Epidermal melanocyte (primary cell): ENCODE measurements around the gene ENPP4.
"Not testable (repeated sequence)": the region's sequence is repeated elsewhere in the genome, so short reads cannot be mapped to it uniquely, and the experiment has no call there.

Experiments used
- DNase-seq: peaks from one replicate; pipeline ENCODE4 v3.0.0; 2011; ENCODE audit warnings: low spot score; ENCODE audit not compliant: insufficient read length

The ENPP4 gene

GRCh38 chr6:46130666-46131065 lies 877 bp downstream of the ENPP4 start:
- DNase-seq = no peak

DNA sequence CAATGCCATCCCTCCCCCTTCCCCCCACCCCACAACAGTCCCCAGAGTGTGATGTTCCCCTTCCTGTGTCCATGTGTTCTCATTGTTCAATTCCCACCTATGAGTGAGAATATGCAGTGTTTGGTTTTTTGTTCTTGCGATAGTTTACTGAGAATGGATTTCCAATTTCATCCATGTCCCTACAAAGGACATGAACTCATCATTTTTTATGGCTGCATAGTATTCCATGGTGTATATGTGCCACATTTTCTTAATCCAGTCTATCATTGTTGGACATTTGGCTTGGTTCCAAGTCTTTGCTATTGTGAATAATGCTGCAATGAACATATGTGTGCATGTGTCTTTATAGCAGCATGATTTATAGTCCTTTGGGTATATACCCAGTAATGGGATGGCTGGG lies 1.5 kb downstream of the ENPP4 start:
- not testable (repeated sequence) for DNase-seq

DNA sequence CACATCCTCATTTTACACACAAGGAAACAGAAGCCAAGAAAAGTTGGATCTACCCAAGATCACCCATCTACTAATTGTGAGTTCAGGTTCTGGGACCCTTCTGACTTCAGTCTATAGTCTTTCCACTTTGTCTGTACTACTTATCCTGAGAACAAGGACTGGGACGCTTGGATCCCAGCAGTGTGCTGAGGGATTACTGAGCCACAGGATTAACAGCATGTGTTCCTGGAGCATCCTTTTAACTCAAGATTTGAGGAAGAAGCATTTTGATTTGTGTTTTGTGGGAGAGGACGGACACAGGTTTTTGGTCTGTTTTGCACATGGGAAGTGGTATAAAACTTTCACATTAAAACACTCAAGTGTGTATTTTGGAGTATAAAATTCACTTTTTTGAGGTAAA lies 4.4 kb downstream of the ENPP4 start:
- no peak for DNase-seq

- no peak for DNase-seq
Observed at GRCh38 chr6:46135176-46135575, 5.4 kb downstream of the ENPP4 start.

DNA sequence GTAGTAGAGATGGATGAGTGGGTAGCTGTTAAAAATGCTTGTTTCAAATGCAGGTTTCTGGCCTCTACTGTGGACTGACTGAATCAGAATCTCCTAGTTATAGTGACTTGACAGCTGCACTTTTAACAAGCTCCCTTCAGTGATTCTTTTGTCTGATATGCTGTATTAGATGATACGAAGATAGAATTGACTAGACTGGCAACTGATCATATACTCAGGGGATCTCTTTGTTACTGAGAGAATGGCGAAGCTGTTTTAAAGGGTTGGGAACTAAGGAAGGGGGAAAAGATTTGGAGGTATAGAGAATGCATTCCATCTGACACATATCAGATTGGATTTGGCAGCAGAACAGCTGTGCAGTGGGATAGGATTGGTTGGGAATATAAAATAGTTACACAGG lies 7.0 kb downstream of the ENPP4 start:
- DNase-seq = no peak

DNA sequence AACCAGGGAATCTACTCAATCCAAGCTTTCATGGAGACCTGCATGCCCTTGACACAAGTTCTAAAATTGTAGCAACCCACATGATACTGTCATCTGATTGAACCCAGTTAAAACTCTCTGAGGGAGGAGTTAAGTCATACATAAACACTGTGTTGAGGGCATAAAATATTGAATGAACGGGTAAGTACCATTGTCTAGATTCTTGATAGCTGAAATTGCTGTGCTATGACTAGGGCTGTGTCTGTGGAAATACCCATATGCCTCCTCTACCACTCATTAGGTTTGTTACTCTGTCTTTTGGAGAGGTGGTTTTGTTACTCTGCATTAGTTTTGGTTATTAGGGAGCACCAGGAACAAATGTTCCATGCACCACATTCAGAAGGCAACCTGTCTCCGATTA lies 7.6 kb downstream of the ENPP4 start:
- DNase-seq = no peak

DNA sequence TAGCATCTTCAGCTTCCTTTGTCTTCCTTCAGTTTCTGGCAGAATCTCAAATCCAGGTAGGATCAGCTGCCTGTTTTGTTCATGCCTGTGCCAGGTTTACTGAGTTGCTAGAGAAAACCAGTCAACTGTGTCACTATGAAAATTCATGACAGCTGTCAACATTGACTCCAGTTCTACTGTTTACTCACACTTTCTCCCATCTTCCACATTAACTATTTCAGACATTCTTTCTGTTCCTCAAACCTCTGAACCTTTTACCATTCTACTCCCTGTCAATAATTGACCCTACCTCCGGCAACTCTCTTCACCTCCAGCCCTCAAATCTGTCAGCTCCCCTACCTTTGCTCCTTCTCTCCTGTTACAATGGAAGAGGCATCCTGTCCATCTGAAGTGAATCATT lies 8.5 kb downstream of the ENPP4 start:
- no peak for DNase-seq

DNA sequence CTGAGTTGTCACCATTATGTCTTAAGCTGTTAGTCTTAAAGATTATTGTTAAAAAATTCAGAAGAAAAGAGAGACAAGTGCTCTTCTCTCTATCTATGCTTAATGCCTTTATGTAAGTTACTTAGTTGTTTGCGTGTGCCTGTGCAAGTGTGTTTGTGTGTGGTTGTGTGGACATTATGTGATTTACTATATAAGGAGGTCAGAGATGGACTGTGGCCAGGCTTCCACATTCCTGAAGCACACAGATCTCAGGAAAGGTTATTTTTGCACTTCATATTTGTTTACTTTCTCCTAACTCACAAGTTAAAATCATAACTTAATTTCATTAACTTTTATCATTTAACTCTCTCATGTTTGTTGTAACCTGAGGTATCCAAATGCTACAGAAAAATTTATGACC lies 14.5 kb downstream of the ENPP4 start:
- DNase-seq = no peak

DNA sequence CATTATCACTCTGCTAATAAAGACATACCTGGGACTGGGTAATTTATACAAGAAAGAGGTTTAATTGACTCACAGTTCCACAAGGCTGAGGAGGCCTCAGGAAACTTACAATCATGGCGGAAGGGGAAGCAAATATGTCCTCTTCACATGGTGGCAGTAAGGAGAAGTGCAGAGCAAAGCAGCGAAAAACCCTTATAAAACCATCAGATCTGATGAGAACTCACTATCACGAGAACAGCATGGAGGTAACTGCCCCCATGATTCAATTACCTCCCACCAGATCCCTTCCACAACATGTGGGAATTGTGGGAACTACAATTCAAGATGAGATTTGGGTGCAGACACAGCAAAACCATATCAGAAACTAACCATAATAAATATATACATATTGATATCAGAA lies 19.3 kb downstream of the ENPP4 start:
- not testable (repeated sequence) for DNase-seq

DNA sequence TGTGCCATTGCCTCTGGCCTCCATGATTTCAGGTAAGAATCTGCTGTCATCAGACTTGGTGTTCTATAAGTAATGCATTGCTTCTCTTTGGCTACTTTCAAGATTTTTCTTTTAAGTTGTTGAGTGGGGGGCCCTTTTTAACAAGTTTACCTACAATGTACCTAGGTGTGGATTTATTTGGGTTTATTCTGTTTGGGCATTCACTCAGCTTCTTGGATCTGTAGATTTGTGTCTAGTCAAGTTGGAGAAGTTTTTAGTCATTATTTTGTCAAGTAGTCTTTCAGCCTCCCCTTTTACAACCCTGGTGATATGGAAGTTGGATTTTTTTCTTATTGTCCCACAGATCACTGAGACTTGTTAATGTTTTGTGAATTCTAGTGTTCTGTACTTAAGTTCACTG lies 26.9 kb downstream of the ENPP4 start:
- DNase-seq = no peak

DNA sequence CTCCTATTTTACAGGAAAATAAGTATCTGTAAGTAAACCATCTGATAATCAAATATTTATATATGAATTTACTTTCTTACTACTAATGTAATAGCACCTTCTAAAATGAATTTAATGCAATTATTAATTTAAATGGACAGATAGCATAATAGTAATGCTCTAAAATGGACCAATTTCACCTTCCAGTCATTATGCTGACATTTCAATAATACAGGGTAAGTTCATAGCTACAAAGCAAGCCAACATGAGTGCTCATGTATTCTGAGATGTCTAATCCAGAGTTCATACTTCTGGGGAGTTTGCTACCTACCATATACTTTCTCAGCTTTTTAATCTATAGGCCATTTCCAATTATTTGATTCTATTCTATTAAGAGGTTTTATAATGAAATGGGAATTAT lies 29.4 kb downstream of the ENPP4 start:
- no peak for DNase-seq

- no peak for DNase-seq
Observed at GRCh38 chr6:46160102-46160501, 30.3 kb downstream of the ENPP4 start.

DNA sequence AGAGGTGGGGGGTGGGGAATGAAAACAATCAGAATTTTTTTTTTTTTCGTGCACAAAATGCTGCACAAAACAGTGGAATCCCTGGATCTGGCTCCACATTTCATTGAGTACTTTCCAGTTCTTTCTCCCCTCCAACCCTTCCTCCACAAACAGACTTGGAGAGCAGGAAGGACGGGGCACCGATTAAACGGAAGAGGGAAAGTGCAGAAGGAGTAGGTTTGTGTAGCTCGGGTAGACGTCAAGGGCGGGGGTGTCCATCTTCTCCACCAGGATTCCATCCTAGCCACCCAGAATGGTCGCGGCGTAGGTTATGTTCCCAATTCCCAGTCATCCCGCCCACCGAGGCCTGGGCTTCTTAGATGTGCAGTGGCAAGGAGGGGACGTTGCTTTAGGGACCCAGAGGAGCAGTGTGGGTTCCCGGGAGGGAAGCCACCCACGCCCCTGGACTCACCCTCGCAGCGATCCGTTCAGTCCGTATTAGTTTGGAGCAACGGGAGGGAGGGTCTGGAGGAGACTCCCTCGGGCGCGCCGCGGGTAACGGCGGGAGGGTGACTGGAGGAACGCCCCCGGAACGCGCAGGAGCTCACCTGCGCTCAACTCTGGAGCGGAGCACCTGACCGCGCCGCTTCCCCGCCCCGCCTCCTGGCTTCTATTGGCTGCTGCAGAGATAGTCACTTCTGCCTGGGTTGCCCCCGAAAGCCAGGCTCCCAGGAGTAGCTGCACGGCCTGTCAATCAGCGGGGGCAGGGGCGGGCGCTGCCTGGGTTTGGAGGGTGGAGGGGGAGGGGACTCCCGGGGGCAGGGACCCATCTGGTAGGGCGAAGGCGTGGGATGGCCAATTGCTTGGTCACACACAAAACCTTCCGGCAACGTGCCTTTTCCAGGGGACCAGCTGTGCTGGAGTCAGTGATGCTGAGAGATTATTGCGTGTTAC lies 40.8 kb downstream of the ENPP4 start, which contains the start of gene ENPP5:
Gene ENPP5, minus strand, starts transcription at position 624 of the 933 bp plus-strand sequence. CDS start 2,718 bp downstream, outside the sequence.
- no peak for DNase-seq

- DNase-seq = no peak
Observed at GRCh38 chr6:46172176-46172575, 42.4 kb downstream of the ENPP4 start.

GRCh38 chr6:46174904-46175303 lies 45.1 kb downstream of the ENPP4 start:
- no peak for DNase-seq

DNA sequence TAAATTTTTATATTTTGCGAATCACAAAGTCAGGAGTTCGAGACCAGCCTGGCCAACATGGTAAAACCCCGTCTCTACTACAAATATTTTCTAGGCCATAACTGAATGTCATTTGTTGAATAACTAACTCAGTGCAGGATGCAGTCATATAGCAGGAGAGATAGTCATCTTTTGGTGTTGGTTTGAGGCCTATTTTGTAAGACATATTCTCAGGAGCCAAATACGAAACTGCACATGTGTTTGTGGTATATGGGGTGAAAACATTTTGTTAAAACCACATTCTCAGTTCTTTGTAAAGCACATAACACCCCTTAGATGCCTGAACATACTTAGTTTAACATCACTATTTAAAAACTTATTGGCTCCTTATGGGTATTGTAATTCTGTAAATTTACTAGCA lies 45.7 kb downstream of the ENPP4 start:
- no peak for DNase-seq

DNA sequence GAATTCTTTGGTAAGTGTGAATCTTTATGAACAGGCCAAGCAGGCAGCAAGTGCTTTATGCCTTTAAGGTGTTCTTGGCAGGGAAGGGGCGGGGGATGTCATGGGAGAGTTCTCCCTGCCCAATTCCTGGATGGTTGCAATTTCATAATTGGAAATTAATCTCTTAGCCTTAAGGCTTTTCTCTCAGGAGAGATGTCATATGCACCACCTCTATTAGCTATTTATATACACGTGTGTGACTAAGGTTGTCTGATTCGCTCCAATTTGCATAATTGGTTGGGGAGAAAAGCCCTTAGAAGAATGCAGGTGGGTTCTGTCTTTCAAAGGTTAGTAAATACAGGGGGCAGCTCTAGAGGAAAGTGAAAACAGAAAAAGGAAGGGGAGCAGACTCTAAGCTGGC lies 46.2 kb downstream of the ENPP4 start:
- no peak for DNase-seq

DNA sequence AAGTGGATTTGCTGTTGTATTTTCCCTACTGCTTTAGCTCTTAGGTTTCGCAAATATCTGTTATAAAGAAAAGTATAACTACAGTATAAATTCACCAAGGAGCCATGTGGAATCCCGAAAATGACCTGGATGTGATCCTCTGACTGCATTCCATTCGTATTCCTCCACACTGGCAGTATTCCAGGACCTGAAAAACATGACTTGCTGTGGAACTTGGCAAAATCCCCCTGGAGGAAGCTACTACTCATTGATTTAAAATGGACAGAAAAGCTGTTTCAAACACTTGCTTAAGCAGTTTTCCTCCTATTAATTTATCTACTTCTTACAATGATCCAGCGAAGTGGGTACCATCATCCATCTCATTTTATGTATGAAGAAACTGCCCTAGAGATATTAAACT lies 54.3 kb downstream of the ENPP4 start:
- no peak for DNase-seq

DNA sequence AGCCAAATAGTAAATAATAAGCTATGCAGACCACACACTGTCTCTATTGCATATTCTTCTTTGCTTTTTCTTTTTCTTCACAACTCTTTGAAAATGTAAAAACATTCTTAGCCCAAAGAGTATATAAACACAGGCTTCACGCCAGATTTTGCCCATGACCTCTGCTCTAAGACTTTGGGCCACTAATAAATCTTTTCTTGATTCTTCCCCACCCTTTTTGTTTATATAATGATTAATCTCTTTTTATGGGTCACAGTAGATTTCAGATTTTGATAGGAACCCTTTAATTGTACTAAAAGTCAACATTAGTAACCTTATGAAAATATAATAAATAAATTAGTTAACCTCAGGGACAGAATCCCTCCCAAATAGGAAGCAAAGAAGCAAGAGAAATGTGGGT lies 56.8 kb downstream of the ENPP4 start:
- DNase-seq = no peak

GRCh38 chr6:46189726-46190125 lies 59.9 kb downstream of the ENPP4 start:
- no peak for DNase-seq

- DNase-seq = no peak
Observed at GRCh38 chr6:46190889-46191288, 61.1 kb downstream of the ENPP4 start.

- no peak for DNase-seq
Observed at GRCh38 chr6:46191961-46192360, 62.2 kb downstream of the ENPP4 start.
